ENCODE data around the gene COMTD1.

GRCh38 chr10:75205908-75206307 is 29.8 kb downstream of the COMTD1 start:
- TF ChIP-seq, protein P1, sequence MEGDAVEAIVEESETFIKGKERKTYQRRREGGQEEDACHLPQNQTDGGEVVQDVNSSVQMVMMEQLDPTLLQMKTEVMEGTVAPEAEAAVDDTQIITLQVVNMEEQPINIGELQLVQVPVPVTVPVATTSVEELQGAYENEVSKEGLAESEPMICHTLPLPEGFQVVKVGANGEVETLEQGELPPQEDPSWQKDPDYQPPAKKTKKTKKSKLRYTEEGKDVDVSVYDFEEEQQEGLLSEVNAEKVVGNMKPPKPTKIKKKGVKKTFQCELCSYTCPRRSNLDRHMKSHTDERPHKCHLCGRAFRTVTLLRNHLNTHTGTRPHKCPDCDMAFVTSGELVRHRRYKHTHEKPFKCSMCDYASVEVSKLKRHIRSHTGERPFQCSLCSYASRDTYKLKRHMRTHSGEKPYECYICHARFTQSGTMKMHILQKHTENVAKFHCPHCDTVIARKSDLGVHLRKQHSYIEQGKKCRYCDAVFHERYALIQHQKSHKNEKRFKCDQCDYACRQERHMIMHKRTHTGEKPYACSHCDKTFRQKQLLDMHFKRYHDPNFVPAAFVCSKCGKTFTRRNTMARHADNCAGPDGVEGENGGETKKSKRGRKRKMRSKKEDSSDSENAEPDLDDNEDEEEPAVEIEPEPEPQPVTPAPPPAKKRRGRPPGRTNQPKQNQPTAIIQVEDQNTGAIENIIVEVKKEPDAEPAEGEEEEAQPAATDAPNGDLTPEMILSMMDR (IDR thresholded peaks at IDR 0.05), result no peak
- TF ChIP-seq EZH2 (IDR thresholded peaks at IDR 0.05; ENCODE audit: borderline replicate concordance, insufficient read depth, low read depth, low read length, poor library complexity, severe bottlenecking), result no peak

Data from B cell (primary cell).